ENCODE measurements around the gene BUD31.

DNA sequence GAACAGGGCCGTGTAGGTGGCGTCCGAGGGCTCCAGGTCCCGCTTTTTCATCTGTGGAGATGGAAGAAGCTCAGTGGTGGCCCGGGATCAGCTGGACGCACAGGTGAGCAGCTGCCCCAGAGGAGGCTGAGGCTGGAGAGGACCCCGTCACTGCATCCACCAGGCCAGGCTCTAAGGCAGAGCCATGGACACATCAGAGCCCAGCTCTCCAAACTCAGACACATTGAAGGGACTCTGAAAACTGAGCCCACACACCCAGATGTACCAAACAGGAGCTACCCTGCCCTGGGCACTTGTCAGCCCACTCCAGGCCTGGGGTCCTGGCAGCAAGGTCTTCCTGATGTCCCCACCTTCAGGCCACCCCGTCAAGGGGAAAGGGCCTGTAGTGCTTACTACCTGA, 21.0 kb downstream of the BUD31 start:
- TF ChIP-seq POLR2A (IDR thresholded peaks at IDR 0.05) (no peak), POLR2AphosphoS5 (IDR thresholded peaks at IDR 0.05) (no peak), EP300 (IDR thresholded peaks at IDR 0.05) (no peak)
- TF ChIP-seq, protein P1, sequence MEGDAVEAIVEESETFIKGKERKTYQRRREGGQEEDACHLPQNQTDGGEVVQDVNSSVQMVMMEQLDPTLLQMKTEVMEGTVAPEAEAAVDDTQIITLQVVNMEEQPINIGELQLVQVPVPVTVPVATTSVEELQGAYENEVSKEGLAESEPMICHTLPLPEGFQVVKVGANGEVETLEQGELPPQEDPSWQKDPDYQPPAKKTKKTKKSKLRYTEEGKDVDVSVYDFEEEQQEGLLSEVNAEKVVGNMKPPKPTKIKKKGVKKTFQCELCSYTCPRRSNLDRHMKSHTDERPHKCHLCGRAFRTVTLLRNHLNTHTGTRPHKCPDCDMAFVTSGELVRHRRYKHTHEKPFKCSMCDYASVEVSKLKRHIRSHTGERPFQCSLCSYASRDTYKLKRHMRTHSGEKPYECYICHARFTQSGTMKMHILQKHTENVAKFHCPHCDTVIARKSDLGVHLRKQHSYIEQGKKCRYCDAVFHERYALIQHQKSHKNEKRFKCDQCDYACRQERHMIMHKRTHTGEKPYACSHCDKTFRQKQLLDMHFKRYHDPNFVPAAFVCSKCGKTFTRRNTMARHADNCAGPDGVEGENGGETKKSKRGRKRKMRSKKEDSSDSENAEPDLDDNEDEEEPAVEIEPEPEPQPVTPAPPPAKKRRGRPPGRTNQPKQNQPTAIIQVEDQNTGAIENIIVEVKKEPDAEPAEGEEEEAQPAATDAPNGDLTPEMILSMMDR (IDR thresholded peaks at IDR 0.05): no peak
